WTC11 (cell line): ENCODE measurements around the gene NLGN1.

Experiments
- JUN ChIP-seq: sonication (generic); formaldehyde crosslinking; IDR thresholded peaks from 2 replicates; pipeline ENCODE4 v1.8.0; 2023; ENCODE audit warnings: mild to moderate bottlenecking, missing genetic modification reagents
- KAT7 ChIP-seq: sonication (generic); formaldehyde crosslinking; IDR thresholded peaks from 2 replicates; pipeline ENCODE4 v1.8.1; 2023; ENCODE audit warnings: missing genetic modification reagents, mild to moderate bottlenecking, borderline replicate concordance
- RELA ChIP-seq: sonication (generic); formaldehyde crosslinking; IDR thresholded peaks from 2 replicates; pipeline ENCODE4 v1.8.1; 2022; ENCODE audit warnings: missing genetic modification reagents, mild to moderate bottlenecking, borderline replicate concordance
- SMAD3 ChIP-seq: sonication (generic); formaldehyde crosslinking; IDR thresholded peaks from 2 replicates; pipeline ENCODE4 v1.8.0; 2022; ENCODE audit warnings: missing genetic modification reagents, mild to moderate bottlenecking, borderline replicate concordance
- TP53 ChIP-seq: sonication (generic); formaldehyde crosslinking; IDR thresholded peaks from 2 replicates; pipeline ENCODE4 v1.8.1; 2023; ENCODE audit warnings: mild to moderate bottlenecking, missing genetic modification reagents
- ZBTB21 ChIP-seq: sonication (generic); formaldehyde crosslinking; IDR thresholded peaks from 2 replicates; pipeline ENCODE4 v1.8.1; 2023; ENCODE audit warnings: mild to moderate bottlenecking, missing genetic modification reagents, borderline replicate concordance
- ZNF416 ChIP-seq: fragments of 250-450 bp; sonication (Bioruptor Pico); IDR thresholded peaks from 2 replicates; pipeline ENCODE4 v1.9.0; 2021; ENCODE audit warnings: mild to moderate bottlenecking, inconsistent platforms
- TF ChIP-seq, protein P1 (sequence below): fragments of 200-600 bp; IDR thresholded peaks from 2 replicates; pipeline ENCODE4 v1.8.0; 2022; ENCODE audit warnings: antibody characterized with exemption
- TF ChIP-seq, protein P2 (sequence below): sonication (generic); formaldehyde crosslinking; IDR thresholded peaks from 2 replicates; pipeline ENCODE4 v1.8.1; 2023; ENCODE audit warnings: mild to moderate bottlenecking, missing genetic modification reagents, moderate library complexity

DNA sequence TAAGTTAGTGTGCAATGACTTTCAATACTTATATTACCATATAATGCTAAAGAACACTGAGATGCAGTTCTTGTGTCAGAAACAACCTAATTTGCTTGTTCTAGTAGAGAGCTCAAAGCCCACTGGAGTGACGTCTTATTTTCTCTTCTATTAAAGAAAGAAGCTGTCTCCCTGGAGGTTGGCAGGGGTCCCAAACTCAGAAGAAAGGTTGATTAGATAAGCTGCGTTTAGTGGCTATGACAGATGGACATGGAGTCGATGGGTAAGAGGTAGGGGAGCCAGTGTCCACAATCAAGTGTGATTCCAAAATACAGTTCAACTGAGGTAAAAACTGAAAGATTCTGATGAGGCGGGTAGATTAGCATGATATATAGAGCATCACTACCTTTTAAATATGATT is 363.6 kb downstream of the NLGN1 start:
- TF ChIP-seq KAT7 (CRISPR knock-in tag) (no peak), ZNF416 (CRISPR knock-in tag) (no peak), TP53 (CRISPR knock-in tag) (no peak), SMAD3 (CRISPR knock-in tag) (no peak), JUN (CRISPR knock-in tag) (no peak), RELA (CRISPR knock-in tag) (no peak), ZBTB21 (no peak)
- TF ChIP-seq, protein P1, sequence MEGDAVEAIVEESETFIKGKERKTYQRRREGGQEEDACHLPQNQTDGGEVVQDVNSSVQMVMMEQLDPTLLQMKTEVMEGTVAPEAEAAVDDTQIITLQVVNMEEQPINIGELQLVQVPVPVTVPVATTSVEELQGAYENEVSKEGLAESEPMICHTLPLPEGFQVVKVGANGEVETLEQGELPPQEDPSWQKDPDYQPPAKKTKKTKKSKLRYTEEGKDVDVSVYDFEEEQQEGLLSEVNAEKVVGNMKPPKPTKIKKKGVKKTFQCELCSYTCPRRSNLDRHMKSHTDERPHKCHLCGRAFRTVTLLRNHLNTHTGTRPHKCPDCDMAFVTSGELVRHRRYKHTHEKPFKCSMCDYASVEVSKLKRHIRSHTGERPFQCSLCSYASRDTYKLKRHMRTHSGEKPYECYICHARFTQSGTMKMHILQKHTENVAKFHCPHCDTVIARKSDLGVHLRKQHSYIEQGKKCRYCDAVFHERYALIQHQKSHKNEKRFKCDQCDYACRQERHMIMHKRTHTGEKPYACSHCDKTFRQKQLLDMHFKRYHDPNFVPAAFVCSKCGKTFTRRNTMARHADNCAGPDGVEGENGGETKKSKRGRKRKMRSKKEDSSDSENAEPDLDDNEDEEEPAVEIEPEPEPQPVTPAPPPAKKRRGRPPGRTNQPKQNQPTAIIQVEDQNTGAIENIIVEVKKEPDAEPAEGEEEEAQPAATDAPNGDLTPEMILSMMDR = no peak
- TF ChIP-seq, protein P2, sequence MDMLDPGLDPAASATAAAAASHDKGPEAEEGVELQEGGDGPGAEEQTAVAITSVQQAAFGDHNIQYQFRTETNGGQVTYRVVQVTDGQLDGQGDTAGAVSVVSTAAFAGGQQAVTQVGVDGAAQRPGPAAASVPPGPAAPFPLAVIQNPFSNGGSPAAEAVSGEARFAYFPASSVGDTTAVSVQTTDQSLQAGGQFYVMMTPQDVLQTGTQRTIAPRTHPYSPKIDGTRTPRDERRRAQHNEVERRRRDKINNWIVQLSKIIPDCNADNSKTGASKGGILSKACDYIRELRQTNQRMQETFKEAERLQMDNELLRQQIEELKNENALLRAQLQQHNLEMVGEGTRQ (CRISPR knock-in tag) = no peak
